OCI-LY7 (cell line): Measurements from ENCODE around the gene MYBL2. TPM values are rescaled to one million over a fixed set of nuclear protein-coding genes. Genes with fewer than 3 reads are reported as not detected.
A peak's percentile ranks its signal among the peaks of the same experiment; 100 is the strongest.

Experiments
- BruUV-seq: library from RNA; stranded (reverse); fragments of 400-500 nt; replicated peaks from 2 replicates; lab custom pipeline; 2021; lab: Mats Ljungman, UMichigan
- CTCF ChIA-PET: fragments of 300-600 bp; sonication (Branson Sonifier 250); formaldehyde crosslinking; loops from one replicate; lab custom pipeline; 2022; ENCODE audit warnings: antibody characterized with exemption; ENCODE audit not compliant: unreplicated experiment; lab: Charles Lee
- POLR2A ChIA-PET: fragments of 300-600 bp; sonication (Branson Sonifier 250); formaldehyde crosslinking; loops from one replicate; lab custom pipeline; 2022; ENCODE audit warnings: antibody characterized with exemption; lab: Charles Lee
- DNase-seq: peaks from one replicate; pipeline ENCODE4 v3.0.0-alpha.2; 2015; ENCODE audit warnings: low spot score
- H2AFZ ChIP-seq: fragments of 200-600 bp; sonication (generic), shearing (Covaris generic); 2 replicates; pipeline ENCODE4 v1.6.1; 2014; ENCODE audit warnings: mild to moderate bottlenecking, antibody characterized with exemption, low read length, moderate library complexity
- H3K27ac ChIP-seq: fragments of 200-600 bp; sonication (generic); 2 replicates; pipeline ENCODE4 v1.5.1; 2014; ENCODE audit warnings: mixed run types, low read depth, mild to moderate bottlenecking, moderate library complexity, low read length, inconsistent platforms; ENCODE audit not compliant: poor library complexity, severe bottlenecking
- H3K36me3 ChIP-seq: fragments of 200-600 bp; sonication (generic); 2 replicates; pipeline ENCODE4 v1.6.1; 2014; ENCODE audit warnings: mild to moderate bottlenecking, antibody characterized with exemption, low read length, moderate library complexity, mixed read lengths; ENCODE audit not compliant: insufficient read depth
- H3K4me1 ChIP-seq: fragments of 200-600 bp; sonication (generic); 2 replicates; pipeline ENCODE4 v1.5.1; 2014; ENCODE audit warnings: mild to moderate bottlenecking, low read length; ENCODE audit not compliant: insufficient read depth, poor library complexity, severe bottlenecking
- H3K4me2 ChIP-seq: fragments of 200-600 bp; sonication (generic); 2 replicates; pipeline ENCODE4 v1.6.1; 2014; ENCODE audit warnings: mild to moderate bottlenecking, low read length
- H3K4me3 ChIP-seq: fragments of 200-600 bp; sonication (generic); 2 replicates; pipeline ENCODE4 v1.5.1; 2014; ENCODE audit warnings: mild to moderate bottlenecking, low read depth, low read length; ENCODE audit not compliant: poor library complexity, severe bottlenecking
- H3K79me2 ChIP-seq: fragments of 200-600 bp; sonication (generic); 2 replicates; pipeline ENCODE4 v1.6.1; 2016; ENCODE audit warnings: low read depth, mild to moderate bottlenecking, low read length, moderate library complexity, mixed read lengths; ENCODE audit not compliant: insufficient read depth
- H3K9me2 ChIP-seq: fragments of 200-600 bp; sonication (generic); 2 replicates; pipeline ENCODE4 v1.6.1; 2016; ENCODE audit warnings: mild to moderate bottlenecking, low read length, mixed read lengths; ENCODE audit not compliant: insufficient read depth
- H3K9me3 ChIP-seq: fragments of 200-600 bp; sonication (generic); 2 replicates; pipeline ENCODE4 v1.6.1; 2014; ENCODE audit warnings: mild to moderate bottlenecking, mixed run types, low read length, mixed read lengths
- H4K20me1 ChIP-seq: fragments of 200-600 bp; sonication (generic); 2 replicates; pipeline ENCODE4 v1.6.1; 2014; ENCODE audit warnings: mild to moderate bottlenecking, antibody characterized with exemption, low read length, moderate library complexity, mixed read lengths; ENCODE audit not compliant: insufficient read depth
- EZH2phosphoT487 ChIP-seq: fragments of 200-600 bp; sonication (generic); IDR thresholded peaks from 2 replicates; pipeline ENCODE4 v1.6.1; 2018; ENCODE audit warnings: low read depth, borderline replicate concordance, mild to moderate bottlenecking, mixed run types, antibody characterized with exemption, low read length, moderate library complexity, mixed read lengths
- intact Hi-C: fragments of 100-400 bp; cut with micrococcal nuclease; formaldehyde crosslinking; loops from one replicate; pipeline ENCODE4 v1.10.0; 2022; ENCODE audit not compliant: unreplicated experiment
- total RNA-seq, 2 experiments: library from RNA; depleted of rRNA in 1 of 2; stranded (reverse); fragments of >200 nt in 1 of 2; shearing (Covaris generic) in 1 of 2; gene quantifications; 2 replicates each; pipeline ENCODE4 v1.2.3, GENCODE V29; 2014 to 2022
- TF ChIP-seq, protein P1 (sequence below): fragments of 200-600 bp; sonication (generic); conservative IDR thresholded peaks from 2 replicates; pipeline ENCODE4 v1.5.1; 2014; ENCODE audit warnings: mild to moderate bottlenecking, antibody characterized with exemption, low read length, moderate library complexity, mixed read lengths

Gene MYBL2
- total RNA-seq, 2 experiments from 2014 or later = 268 to 472 TPM

DNA sequence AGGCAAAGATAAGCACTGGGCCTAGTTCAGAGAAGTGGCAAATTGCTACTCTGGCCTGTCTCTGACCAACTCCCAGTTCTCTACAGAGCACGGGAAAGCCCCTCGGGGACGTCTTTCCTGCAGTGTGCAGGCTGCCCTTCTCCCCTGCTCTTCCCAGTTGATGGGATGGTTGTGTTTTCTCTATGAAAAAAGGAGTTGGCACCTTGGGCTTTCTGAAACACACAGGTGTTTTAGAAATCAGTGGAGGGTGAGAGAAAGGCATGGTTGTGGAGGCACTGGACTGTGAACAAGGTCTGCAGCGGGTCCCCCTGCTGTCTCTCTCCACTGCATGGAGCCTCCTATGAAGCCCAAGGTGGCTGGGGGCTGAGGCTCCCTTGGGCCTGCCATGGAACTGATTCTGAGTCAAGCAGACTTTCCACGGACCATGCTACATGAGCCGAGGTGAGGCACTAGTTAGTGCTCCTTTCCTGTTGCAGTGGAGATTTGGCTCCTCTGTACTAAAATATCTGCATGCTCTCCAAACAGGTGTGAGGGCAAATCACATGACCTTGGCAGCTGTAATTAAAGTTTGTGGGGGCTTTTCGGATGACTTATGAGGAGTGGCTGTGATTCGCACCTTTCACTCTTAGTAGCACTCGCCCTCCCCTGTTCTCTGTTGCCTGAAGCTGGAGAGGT is 43.6 kb downstream of the MYBL2 start:
- Histone ChIP-seq H3K9me3 (no peaks in the 10 kb centered on the region), H3K4me3 (peak overlapping the region; percentile 46), H3K36me3 (peaks cover 92% of the 10 kb centered on the region), H3K9me2 (no peaks in the 10 kb centered on the region), H3K79me2 (peaks cover 31% of the 10 kb centered on the region), H3K27ac (peak overlapping the region; percentile 98), H3K4me1 (peaks cover 61% of the 10 kb centered on the region), H2AFZ (no peak overlapping the region), H4K20me1 (no peaks in the 10 kb centered on the region), H3K4me2 (peak overlapping the region; percentile 83)
- no TSS peak for BruUV-seq
- POLR2A ChIA-PET = interaction anchor here (0.6 to 1.0 kb wide), 4 partner anchors 11 to 43 kb away, joined by 3 to 7 read pairs (median 4); no protein-coding TSS in a partner anchor
- intact Hi-C loops = loop anchor here (1.0 to 2.0 kb wide), 4 partner anchors 12 to 44 kb away; partner anchors contain the start of gene MYBL2
- DNase-seq = peak; percentile 92
- CTCF ChIA-PET = interaction anchor here (0.5 to 0.8 kb wide), 3 partner anchors 32 to 253 kb away, joined by 3 read pairs; partner anchors contain the start of gene SRSF6
- TF ChIP-seq, protein P1, sequence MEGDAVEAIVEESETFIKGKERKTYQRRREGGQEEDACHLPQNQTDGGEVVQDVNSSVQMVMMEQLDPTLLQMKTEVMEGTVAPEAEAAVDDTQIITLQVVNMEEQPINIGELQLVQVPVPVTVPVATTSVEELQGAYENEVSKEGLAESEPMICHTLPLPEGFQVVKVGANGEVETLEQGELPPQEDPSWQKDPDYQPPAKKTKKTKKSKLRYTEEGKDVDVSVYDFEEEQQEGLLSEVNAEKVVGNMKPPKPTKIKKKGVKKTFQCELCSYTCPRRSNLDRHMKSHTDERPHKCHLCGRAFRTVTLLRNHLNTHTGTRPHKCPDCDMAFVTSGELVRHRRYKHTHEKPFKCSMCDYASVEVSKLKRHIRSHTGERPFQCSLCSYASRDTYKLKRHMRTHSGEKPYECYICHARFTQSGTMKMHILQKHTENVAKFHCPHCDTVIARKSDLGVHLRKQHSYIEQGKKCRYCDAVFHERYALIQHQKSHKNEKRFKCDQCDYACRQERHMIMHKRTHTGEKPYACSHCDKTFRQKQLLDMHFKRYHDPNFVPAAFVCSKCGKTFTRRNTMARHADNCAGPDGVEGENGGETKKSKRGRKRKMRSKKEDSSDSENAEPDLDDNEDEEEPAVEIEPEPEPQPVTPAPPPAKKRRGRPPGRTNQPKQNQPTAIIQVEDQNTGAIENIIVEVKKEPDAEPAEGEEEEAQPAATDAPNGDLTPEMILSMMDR = 0 out of 2 replicates have a peak, but pooled peaks have one; percentile 24
- TF ChIP-seq EZH2phosphoT487 = no peak

DNA sequence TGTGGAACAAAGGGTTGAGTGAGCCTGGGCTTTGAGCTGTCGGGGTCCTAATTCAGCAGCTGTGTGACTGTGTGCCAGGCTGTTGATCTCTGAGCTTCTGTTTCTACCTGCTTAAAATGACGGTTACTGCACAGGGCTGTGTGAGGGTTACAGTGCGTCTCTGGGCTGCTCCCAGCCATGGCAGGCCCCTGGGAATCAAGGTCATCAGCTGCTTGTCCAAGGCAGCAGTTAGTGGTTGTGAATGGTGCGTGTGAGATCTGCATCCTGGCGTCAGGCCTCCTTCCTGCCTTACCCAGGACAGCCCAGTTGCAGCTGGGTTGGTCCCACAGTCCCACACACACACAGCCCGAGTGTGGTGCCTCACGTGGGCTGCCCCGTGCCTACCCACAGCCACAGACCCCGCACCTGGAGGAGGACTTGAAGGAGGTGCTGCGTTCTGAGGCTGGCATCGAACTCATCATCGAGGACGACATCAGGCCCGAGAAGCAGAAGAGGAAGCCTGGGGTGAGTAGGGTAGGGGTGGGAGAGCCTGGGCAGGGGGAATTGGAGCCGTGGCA is 44.3 kb downstream of the MYBL2 start:
- peaks cover 61% of the 10 kb centered on the region for H3K4me1 ChIP-seq
- peaks cover 31% of the 10 kb centered on the region for H3K79me2 ChIP-seq
- H3K36me3 ChIP-seq = peaks cover 94% of the 10 kb centered on the region
- TF ChIP-seq EZH2phosphoT487 = no peak
- TF ChIP-seq, protein P1 = no peak
- peak; percentile 79 for DNase-seq
- peak overlapping the region; percentile 98 for H3K27ac ChIP-seq
- ChIA-PET CTCF (interaction anchor here (0.5 to 0.8 kb wide), 3 partner anchors 32 to 253 kb away, joined by 3 read pairs; partner anchors contain the start of gene SRSF6), POLR2A (interaction anchor here (0.5 to 1.0 kb wide), 5 partner anchors 11 to 43 kb away, joined by 3 to 7 read pairs (median 4); no protein-coding TSS in a partner anchor)
- no peak overlapping the region for H2AFZ ChIP-seq
- H3K4me2 ChIP-seq = peak overlapping the region; percentile 83
- intact Hi-C loops = loop anchor here (2.0 kb wide), 1 partner anchor 44 kb away; the partner anchor contains the start of gene MYBL2
- no peaks in the 10 kb centered on the region for H4K20me1 ChIP-seq
- peak overlapping the region; percentile 46 for H3K4me3 ChIP-seq
- no TSS peak for BruUV-seq
- no peaks in the 10 kb centered on the region for H3K9me3 ChIP-seq
- no peaks in the 10 kb centered on the region for H3K9me2 ChIP-seq
